ENCODE measurements around the gene PINK1.

DNA sequence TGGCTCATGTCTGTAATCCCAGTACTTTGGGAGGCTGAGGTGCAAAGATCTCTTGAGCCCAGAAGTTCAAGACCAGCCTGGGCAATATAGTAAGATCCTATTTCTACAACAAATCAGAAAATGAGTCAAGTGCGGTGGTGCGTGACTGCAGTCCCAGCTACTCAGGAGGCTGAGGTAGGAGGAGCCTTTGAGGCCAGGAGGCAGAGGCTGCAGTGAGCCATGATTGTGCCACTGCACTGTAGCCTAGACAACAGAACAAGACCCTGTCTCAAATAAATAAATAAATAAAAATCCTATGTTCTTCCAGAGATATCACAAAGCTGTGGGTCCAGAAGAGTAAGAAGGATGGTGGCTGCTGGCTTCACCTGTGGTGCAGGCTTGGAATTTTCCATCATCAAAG is 22.3 kb upstream of the PINK1 start:
- TF ChIP-seq, protein P1, sequence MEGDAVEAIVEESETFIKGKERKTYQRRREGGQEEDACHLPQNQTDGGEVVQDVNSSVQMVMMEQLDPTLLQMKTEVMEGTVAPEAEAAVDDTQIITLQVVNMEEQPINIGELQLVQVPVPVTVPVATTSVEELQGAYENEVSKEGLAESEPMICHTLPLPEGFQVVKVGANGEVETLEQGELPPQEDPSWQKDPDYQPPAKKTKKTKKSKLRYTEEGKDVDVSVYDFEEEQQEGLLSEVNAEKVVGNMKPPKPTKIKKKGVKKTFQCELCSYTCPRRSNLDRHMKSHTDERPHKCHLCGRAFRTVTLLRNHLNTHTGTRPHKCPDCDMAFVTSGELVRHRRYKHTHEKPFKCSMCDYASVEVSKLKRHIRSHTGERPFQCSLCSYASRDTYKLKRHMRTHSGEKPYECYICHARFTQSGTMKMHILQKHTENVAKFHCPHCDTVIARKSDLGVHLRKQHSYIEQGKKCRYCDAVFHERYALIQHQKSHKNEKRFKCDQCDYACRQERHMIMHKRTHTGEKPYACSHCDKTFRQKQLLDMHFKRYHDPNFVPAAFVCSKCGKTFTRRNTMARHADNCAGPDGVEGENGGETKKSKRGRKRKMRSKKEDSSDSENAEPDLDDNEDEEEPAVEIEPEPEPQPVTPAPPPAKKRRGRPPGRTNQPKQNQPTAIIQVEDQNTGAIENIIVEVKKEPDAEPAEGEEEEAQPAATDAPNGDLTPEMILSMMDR (IDR thresholded peaks at IDR 0.05; ENCODE audit: low read length), result no peak
- no peak for TF ChIP-seq EZH2 (IDR thresholded peaks at IDR 0.05; ENCODE audit: borderline replicate concordance, low read length)

Measured in OCI-LY1 (cell line).